Tibial nerve (tissue), 3 donors: Measurements from ENCODE around the gene SLC9A1.

Experiments used
- CTCF ChIP-seq, 5 experiments: fragments of 200-600 bp in 3 of 5; fragments of 450-650 bp in 2 of 5; sonication (generic) in 3 of 5; IDR thresholded peaks; one replicate each; pipeline ENCODE4 v1.5.1; 2016 to 2019; ENCODE audit warnings: antibody characterized with exemption in 5 of 5, mild to moderate bottlenecking in 3 of 5, moderate library complexity in 2 of 5
- POLR2A ChIP-seq, 2 donors: fragments of 450-650 bp; IDR thresholded peaks; one replicate each; pipeline ENCODE4 v1.6.1; 2017; ENCODE audit warnings: antibody characterized with exemption in 2 of 2, mild to moderate bottlenecking in 2 of 2, moderate library complexity in 2 of 2

GRCh38 chr1:27124405-27124804 is 30.5 kb downstream of the SLC9A1 start:
- no peak for TF ChIP-seq CTCF (IDR thresholded peaks at IDR 0.05)
- TF ChIP-seq POLR2A (IDR thresholded peaks at IDR 0.05) = no peak
